ENCODE measurements around the gene FOXO6. TPM values are rescaled to one million over a fixed set of nuclear protein-coding genes. Genes with fewer than 3 reads are reported as not detected.

Gene FOXO6
- polyA plus RNA-seq, 1 donor, result 1.2 TPM

- DNase-seq, result no peak
These were observed 21.4 kb downstream of the FOXO6 start for GRCh38 chr1:41382480-41383090.

- no peak for DNase-seq
These were observed 22.0 kb downstream of the FOXO6 start for GRCh38 chr1:41383094-41383852.

- no peak for DNase-seq
These were observed 23.3 kb downstream of the FOXO6 start for GRCh38 chr1:41384579-41384978.

- DNase-seq, result no peak
These were observed 24.4 kb downstream of the FOXO6 start for GRCh38 chr1:41385398-41386195.

GRCh38 chr1:41386196-41386663 lies 25.0 kb downstream of the FOXO6 start:
- no peak for DNase-seq

- peak; percentile 88 for DNase-seq
These were observed 26.4 kb downstream of the FOXO6 start for GRCh38 chr1:41387667-41388091.

- no peak for DNase-seq
These were observed 27.3 kb downstream of the FOXO6 start for GRCh38 chr1:41388510-41388909.

- DNase-seq, result no peak
These were observed 27.8 kb downstream of the FOXO6 start for GRCh38 chr1:41389009-41389408.

GRCh38 chr1:41390166-41390565 lies 28.9 kb downstream of the FOXO6 start:
- peak; percentile 74 for DNase-seq

- DNase-seq, result no peak
These were observed 29.3 kb downstream of the FOXO6 start for GRCh38 chr1:41390573-41390972.

GRCh38 chr1:41391834-41392527 lies 30.7 kb downstream of the FOXO6 start:
- no peak for DNase-seq

- no peak for DNase-seq
These were observed 31.3 kb downstream of the FOXO6 start for GRCh38 chr1:41392528-41392924.

- DNase-seq, result no peak
These were observed 32.6 kb downstream of the FOXO6 start for GRCh38 chr1:41393716-41394368.

- no peak for DNase-seq
These were observed 33.1 kb downstream of the FOXO6 start for GRCh38 chr1:41394369-41394744.

GRCh38 chr1:41394959-41395956 lies 34.0 kb downstream of the FOXO6 start:
- DNase-seq, result no peak

GRCh38 chr1:41396084-41396483 lies 34.9 kb downstream of the FOXO6 start:
- no peak for DNase-seq

GRCh38 chr1:41397020-41397419 lies 35.8 kb downstream of the FOXO6 start:
- DNase-seq, result no peak

- DNase-seq, result no peak
These were observed 36.6 kb downstream of the FOXO6 start for GRCh38 chr1:41397753-41398330.

GRCh38 chr1:41399145-41399795 lies 38.0 kb downstream of the FOXO6 start:
- DNase-seq, result no peak

GRCh38 chr1:41400225-41400624 lies 39.0 kb downstream of the FOXO6 start:
- no peak for DNase-seq
